MCF 10A (cell line): ENCODE measurements around the gene NT5C3B. TPM values are rescaled to one million over a fixed set of nuclear protein-coding genes. Genes with fewer than 3 reads are reported as not detected.
"Not testable (repeated sequence)": the region's sequence is repeated elsewhere in the genome, so short reads cannot be mapped to it uniquely, and the experiment has no call there.

Experiments used
- Bru-seq: library from RNA; stranded (reverse); fragments of 400-500 nt; gene quantifications from one replicate; lab custom pipeline; 2021; lab: Mats Ljungman, UMichigan
- BruChase-seq, 2 experiments: library from RNA; stranded (reverse); fragments of 400-500 nt; gene quantifications; one replicate each; lab custom pipeline; 2021; lab: Mats Ljungman, UMichigan
- BruUV-seq: library from RNA; stranded (reverse); fragments of 400-500 nt; replicated peaks from 2 replicates; lab custom pipeline; 2021; lab: Mats Ljungman, UMichigan
- CTCF ChIA-PET: fragments of 300-600 bp; sonication (Branson Sonifier 250); formaldehyde crosslinking; extraction: SDS; loops from one replicate; lab custom pipeline; 2021; ENCODE audit warnings: antibody characterized with exemption, inconsistent platforms; lab: Yijun Ruan, JAX
- POLR2A ChIA-PET: fragments of 300-600, 350-650 bp; sonication (Branson Sonifier 250); formaldehyde crosslinking; extraction: SDS; loops from one replicate; lab custom pipeline; 2020; ENCODE audit warnings: antibody characterized with exemption, inconsistent platforms; lab: Yijun Ruan, JAX
- DNase-seq: peaks from one replicate; pipeline ENCODE4 v3.0.0-alpha.2; 2018; ENCODE audit not compliant: unreplicated experiment
- H3K27ac Mint-ChIP-seq: one replicate; pipeline ENCODE4 v1.8.0; 2022; ENCODE audit warnings: mild to moderate bottlenecking, low read depth, mixed read lengths; ENCODE audit not compliant: unreplicated experiment
- H3K27me3 Mint-ChIP-seq: one replicate; pipeline ENCODE4 v1.8.0; 2022; ENCODE audit warnings: mixed read lengths; ENCODE audit not compliant: insufficient read depth, unreplicated experiment
- H3K36me3 Mint-ChIP-seq: one replicate; pipeline ENCODE4 v1.8.0; 2022; ENCODE audit warnings: mild to moderate bottlenecking, moderate library complexity, mixed read lengths; ENCODE audit not compliant: insufficient read depth, unreplicated experiment
- H3K4me1 Mint-ChIP-seq: one replicate; pipeline ENCODE4 v1.8.0; 2022; ENCODE audit warnings: mixed read lengths; ENCODE audit not compliant: insufficient read depth, unreplicated experiment
- H3K4me3 Mint-ChIP-seq: one replicate; pipeline ENCODE4 v1.8.0; 2022; ENCODE audit warnings: mild to moderate bottlenecking, moderate library complexity, mixed read lengths; ENCODE audit not compliant: unreplicated experiment
- H3K9me3 Mint-ChIP-seq: one replicate; pipeline ENCODE4 v1.8.0; 2022; ENCODE audit warnings: mixed read lengths; ENCODE audit not compliant: unreplicated experiment
- CTCF ChIP-seq: fragments of 200-600 bp; IDR thresholded peaks from one replicate; pipeline ENCODE4 v1.8.0; 2022; ENCODE audit warnings: antibody characterized with exemption, mild to moderate bottlenecking; ENCODE audit not compliant: unreplicated experiment
- intact Hi-C: fragments of 100-400 bp; cut with micrococcal nuclease; formaldehyde crosslinking; loops from 2 replicates; pipeline ENCODE4 v1.14.1; 2022
- long read RNA-seq: library from polyadenylated mRNA; stranded (forward); transcript quantifications from one replicate; pipeline ENCODE4 v2.0.0, GENCODE V29; 2022
- total RNA-seq: library from RNA; stranded (reverse); gene quantifications from 2 replicates; pipeline ENCODE4 v1.2.3, GENCODE V29; 2022

Gene NT5C3B
- total RNA-seq = 59.8 and 65.1 TPM in 2 replicates
- Bru-seq, nascent RNA = percentile 63 among the genes with signal in this experiment
- BruChase-seq, experiment 1, labeled RNA remaining after a 6-hour chase = percentile 68 among the genes with signal in this experiment
- percentile 60 among the genes with signal in this experiment for BruChase-seq, experiment 2, labeled RNA remaining after a 2-hour chase
- long read RNA-seq, transcript NT5C3B-203 (9 exons, 975 nt) = minor isoform, 12 of 117 reads
- long read RNA-seq, transcript NT5C3B-216 (8 exons, 1,534 nt) = major isoform, 68 of 117 reads
- long read RNA-seq, partial matches to known transcripts = 0 of 117 reads
- long read RNA-seq, other reads (novel, unspliced or antisense) = 32 of 117 reads

- BruUV-seq = no TSS peak
- Mint-ChIP-seq H3K4me3 (peak within 1 kb of the TSS; percentile 75), H3K27ac (peak within 1 kb of the TSS; percentile 31), H3K9me3 (no peaks in the 10 kb centered on the region), H3K36me3 (peaks cover 27% of the 10 kb centered on the region), H3K27me3 (no peaks in the 10 kb centered on the region), H3K4me1 (peaks cover 9% of the 10 kb centered on the region)
- TF ChIP-seq CTCF = no peak
- POLR2A ChIA-PET = interaction anchor here (0.8 to 3.3 kb wide), 7 partner anchors 12 to 55 kb away, joined by 3 to 26 read pairs (median 5); partner anchors contain the start of genes KLHL11 and P3H4
- peak; percentile 32 for DNase-seq
- CTCF ChIA-PET = interaction anchor here (0.7 to 1.7 kb wide), 3 partner anchors 34 to 124 kb away, joined by 5 read pairs; no protein-coding TSS in a partner anchor
- intact Hi-C loops = no loop called here
Measured at GRCh38 chr17:41835800-41836549, at the start of gene NT5C3B. Gene NT5C3B (minus strand): TSS chr17:41836232. CDS start chr17:41836193, 39 bp downstream.

GRCh38 chr17:41885733-41886132, 49.7 kb upstream of the NT5C3B start:
- Mint-ChIP-seq H3K27me3 (no peaks in the 10 kb centered on the region), H3K4me1 (no peaks in the 10 kb centered on the region), H3K9me3 (no peaks in the 10 kb centered on the region), H3K36me3 (peaks cover 97% of the 10 kb centered on the region), H3K4me3 (no peak overlapping the region), H3K27ac (no peak overlapping the region)
- BruUV-seq = no TSS peak
- DNase-seq = no peak
- POLR2A ChIA-PET = no interaction called here
- TF ChIP-seq CTCF = peak; percentile 25
- CTCF ChIA-PET = interaction anchor here (1.4 to 1.5 kb wide), 2 partner anchors 29 to 148 kb away, joined by 3 to 5 read pairs; no protein-coding TSS in a partner anchor
- intact Hi-C loops = loop anchor here (2.0 kb wide), 1 partner anchor 147 kb away; no protein-coding TSS in a partner anchor

- no peaks in the 10 kb centered on the region for H3K9me3 Mint-ChIP-seq
- intact Hi-C loops = no loop called here
- no TSS peak for BruUV-seq
- H3K36me3 Mint-ChIP-seq = peaks cover 93% of the 10 kb centered on the region
- CTCF ChIA-PET = no interaction called here
- no peak overlapping the region for H3K4me3 Mint-ChIP-seq
- H3K27ac Mint-ChIP-seq = no peak overlapping the region
- POLR2A ChIA-PET = interaction anchor here (0.6 kb wide), 1 partner anchor 17 kb away, joined by 5 read pairs; the partner anchor contains the start of gene KLHL11
- H3K27me3 Mint-ChIP-seq = no peaks in the 10 kb centered on the region
- TF ChIP-seq CTCF = no peak
- no peak for DNase-seq
- H3K4me1 Mint-ChIP-seq = no peaks in the 10 kb centered on the region
Measured at GRCh38 chr17:41882756-41883155, 46.7 kb upstream of the NT5C3B start.

- POLR2A ChIA-PET = interaction anchor here (0.9 to 1.2 kb wide), 2 partner anchors 10 to 16 kb away, joined by 3 read pairs; no protein-coding TSS in a partner anchor
- intact Hi-C loops = no loop called here
- peaks cover 89% of the 10 kb centered on the region for H3K36me3 Mint-ChIP-seq
Measured at GRCh38 chr17:41880130-41880529, 44.1 kb upstream of the NT5C3B start.

GRCh38 chr17:41874293-41874670, 38.2 kb upstream of the NT5C3B start:
- H3K36me3 Mint-ChIP-seq = peaks cover 92% of the 10 kb centered on the region
- H3K27ac Mint-ChIP-seq, H3K9me3 Mint-ChIP-seq, BruUV-seq, DNase-seq, H3K4me3 Mint-ChIP-seq, intact Hi-C loops, H3K27me3 Mint-ChIP-seq, H3K4me1 Mint-ChIP-seq: not testable (repeated sequence)
- POLR2A ChIA-PET = interaction anchor here (2.2 kb wide), 1 partner anchor 10 kb away, joined by 11 read pairs; the partner anchor contains the start of gene KLHL11
- CTCF ChIA-PET = interaction anchor here (0.6 to 1.1 kb wide), 4 partner anchors 63 to 656 kb away, joined by 3 to 4 read pairs (median 4); no protein-coding TSS in a partner anchor

More at GRCh38 chr17:41880130-41880529, 44.1 kb upstream of the NT5C3B start:
- CTCF ChIA-PET = no interaction called here
- no TSS peak for BruUV-seq
- DNase-seq = no peak
- Mint-ChIP-seq H3K4me3 (no peak overlapping the region), H3K4me1 (no peaks in the 10 kb centered on the region), H3K27me3 (no peaks in the 10 kb centered on the region), H3K9me3 (no peaks in the 10 kb centered on the region), H3K27ac (no peak overlapping the region)
- TF ChIP-seq CTCF = no peak
